Glomerular endothelial cell (primary cell): ENCODE results near the gene ARHGAP15. TPM values are rescaled to one million over a fixed set of nuclear protein-coding genes. Genes with fewer than 3 reads are reported as not detected.

Experiments
- DNase-seq: peaks from one replicate; pipeline ENCODE4 v3.0.0-alpha.2; 2011; ENCODE audit warnings: low read depth, low spot score; ENCODE audit errors: extremely low read depth
- total RNA-seq: library from RNA; depleted of rRNA; stranded (reverse); fragments of >200 nt; gene quantifications from 2 replicates; pipeline ENCODE4 v1.2.3, GENCODE V29; 2015

Gene ARHGAP15
- total RNA-seq, 1 donor from 2014 or later, result not detected

GRCh38 chr2:143674051-143674450 lies 544.8 kb downstream of the ARHGAP15 start:
- DNase-seq, result no peak

GRCh38 chr2:143675021-143675420 lies 545.8 kb downstream of the ARHGAP15 start:
- DNase-seq, result no peak

- no peak for DNase-seq
Observed at GRCh38 chr2:143679617-143680016, 550.4 kb downstream of the ARHGAP15 start.

GRCh38 chr2:143680885-143681405 lies 551.7 kb downstream of the ARHGAP15 start:
- no peak for DNase-seq

DNA sequence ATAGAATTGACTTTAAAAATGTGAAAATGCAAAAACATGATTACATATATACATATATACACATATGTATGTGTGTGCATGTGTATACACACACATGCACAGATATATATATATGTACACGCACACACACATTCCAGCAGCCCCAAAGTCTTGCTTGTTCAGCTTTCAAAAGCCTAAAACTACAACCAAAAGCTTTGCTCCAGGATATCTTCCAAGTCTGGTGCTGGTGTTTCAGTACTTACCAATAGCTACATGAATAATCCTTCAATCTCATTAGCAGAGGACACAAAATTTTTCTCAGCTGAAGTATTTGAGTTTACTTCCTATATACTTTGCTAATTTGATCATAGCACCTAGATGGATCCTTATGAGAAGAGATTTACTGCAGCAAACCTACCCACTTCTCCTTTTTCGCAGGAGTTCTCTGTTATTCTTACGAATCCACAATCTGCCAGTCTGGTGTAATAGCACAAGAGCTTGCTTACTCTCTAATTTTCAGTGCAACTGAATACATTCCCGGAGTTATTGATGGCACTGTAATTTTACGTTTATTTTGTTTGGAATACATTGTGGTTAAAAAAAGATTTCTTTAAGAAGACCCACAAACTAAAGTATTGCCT lies 553.3 kb downstream of the ARHGAP15 start:
- DNase-seq, result no peak

GRCh38 chr2:143683977-143684376 lies 554.8 kb downstream of the ARHGAP15 start:
- DNase-seq, result no peak

DNA sequence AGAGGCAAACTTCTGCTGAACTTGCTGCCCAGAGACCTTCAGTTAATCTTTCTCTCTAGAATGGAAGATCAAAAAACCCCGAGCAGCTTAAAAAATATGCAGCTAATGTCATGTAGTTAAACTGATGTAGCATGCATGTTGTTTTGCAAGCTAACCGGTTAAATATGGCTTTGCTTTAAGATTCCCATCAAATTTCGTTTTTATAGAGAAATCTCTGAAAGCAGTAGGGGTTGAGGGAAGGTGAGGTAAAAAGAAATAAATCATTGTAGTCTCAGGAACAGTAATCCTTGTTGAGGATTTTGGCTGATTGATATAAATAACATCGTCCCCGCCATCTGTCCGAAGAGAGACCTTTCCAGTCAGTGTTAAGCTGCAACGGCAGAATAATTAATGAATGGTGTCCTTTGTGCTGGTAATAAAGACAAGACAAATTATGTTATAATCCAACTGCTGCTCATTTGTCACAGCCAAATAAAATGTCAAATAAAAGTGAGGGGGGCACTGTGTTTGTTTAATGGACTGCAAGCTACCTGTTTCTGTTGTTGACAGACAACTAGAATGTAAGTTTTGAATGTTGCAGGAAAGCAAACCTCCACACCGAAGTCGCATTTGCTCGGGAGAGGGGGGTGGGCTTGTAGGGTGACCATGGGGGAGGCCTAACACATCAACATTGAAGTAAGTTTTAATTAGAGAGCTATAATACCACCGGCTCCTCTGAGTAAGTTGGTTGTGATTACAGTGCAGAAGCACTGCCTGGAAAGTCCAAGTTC lies 555.5 kb downstream of the ARHGAP15 start:
- DNase-seq, result no peak

DNA sequence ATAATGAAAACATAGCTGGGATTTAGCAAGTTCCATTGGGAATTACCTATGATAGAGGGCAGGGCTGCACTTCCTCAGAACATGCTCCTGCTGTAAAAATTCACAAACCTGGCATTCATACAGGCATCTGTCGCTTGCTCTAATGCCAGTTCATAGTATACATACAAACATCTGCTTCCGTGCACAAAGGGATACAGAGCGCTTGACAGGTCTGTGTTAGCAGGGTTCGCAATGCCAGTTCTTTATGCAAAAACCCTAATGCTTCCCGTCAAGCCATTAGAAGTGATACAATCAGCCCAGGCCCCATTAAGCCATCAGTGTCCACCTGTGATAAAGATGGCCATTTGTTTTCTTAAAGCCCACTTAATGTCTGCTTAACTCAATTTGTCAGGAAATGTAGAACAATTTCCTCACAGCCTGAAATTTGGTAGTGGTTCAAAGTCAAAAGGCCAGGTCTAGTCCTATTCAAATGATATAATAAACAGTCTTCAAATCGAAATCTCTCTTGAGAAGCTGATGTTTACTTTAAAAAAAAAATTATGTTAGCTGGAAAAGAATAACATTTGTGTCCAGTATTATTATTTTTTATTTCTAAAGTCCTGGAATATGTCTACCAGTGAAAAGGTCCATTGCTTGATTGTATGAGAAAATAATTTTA lies 556.3 kb downstream of the ARHGAP15 start:
- DNase-seq, result no peak

GRCh38 chr2:143686585-143687164 lies 557.5 kb downstream of the ARHGAP15 start:
- DNase-seq, result peak; percentile 33

GRCh38 chr2:143688248-143688647 lies 559.0 kb downstream of the ARHGAP15 start:
- no peak for DNase-seq

GRCh38 chr2:143688815-143689214 lies 559.6 kb downstream of the ARHGAP15 start:
- DNase-seq, result no peak

DNA sequence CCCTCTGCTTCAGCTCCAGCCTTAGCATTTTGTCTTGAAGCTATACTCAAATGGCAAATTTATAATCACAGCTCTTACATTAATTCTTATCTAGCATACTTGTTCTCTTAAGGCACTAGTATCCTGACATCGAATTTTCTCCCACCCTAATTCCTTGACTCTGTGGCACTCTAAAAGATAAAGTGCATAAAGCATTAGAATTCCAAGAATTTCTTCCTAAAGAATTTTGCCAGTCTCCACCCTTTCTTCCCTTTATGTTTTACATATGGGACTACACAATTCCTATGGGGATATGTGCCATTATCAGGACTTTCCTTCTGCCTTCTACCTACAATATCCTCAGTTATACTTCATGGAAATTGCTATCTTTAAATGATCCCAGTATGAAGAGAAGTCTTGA lies 560.3 kb downstream of the ARHGAP15 start:
- no peak for DNase-seq

DNA sequence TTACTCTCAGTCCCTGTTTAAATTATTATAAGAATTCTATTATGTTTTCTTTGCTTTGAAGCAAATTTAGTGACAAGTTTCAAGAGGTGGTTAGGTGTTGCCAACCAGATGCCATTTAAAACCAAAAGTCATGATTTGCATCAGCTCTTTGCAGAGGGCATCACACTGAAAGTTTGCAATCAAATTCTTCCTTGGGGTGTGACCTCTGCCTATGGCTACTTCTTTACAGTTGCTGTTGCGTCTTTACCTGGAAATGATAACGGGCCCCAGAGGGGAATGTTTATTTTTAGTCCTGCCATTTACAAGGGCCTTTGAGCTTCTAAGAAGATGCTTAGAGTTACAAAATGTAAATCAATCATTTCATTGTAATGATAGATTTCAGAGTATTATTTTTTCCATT lies 561.0 kb downstream of the ARHGAP15 start:
- DNase-seq, result no peak

DNA sequence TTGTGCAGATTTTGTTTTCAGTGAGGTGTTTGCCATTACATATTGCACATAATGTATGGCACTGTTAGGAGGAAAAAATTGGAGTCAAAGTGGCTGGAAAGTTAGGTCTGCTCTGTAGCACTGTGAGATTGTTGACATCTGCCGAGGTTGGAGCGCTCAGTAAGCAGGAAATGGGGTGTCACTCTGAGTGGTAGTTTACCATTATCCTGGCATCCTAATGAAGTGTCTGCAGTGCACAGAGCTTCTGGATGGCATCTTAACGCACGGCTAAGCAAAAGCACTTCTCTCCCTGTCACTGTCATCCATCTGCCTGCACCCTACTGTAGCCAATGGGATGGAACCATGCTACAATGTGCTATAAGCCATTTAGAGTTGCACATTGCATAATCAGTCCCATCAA lies 561.9 kb downstream of the ARHGAP15 start:
- DNase-seq, result no peak

DNA sequence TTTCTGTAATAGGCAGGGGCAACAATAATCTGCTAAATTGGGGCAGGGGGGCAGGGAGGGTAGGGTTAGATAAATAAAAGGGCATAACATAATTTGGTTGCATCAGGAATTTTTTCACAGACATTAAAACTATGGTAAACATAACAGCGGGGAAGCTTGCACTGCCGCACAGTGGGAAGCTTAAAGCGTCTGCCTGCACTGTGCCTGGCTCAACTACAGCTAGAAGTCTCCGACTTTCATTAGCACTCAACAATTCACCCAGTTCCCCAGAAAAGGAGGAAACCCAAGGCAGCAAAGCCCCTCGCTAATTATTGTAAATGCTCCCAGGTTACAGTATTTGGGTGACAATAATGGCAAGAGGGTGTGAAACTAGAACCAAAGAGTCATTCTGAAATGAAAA lies 562.9 kb downstream of the ARHGAP15 start:
- no peak for DNase-seq

DNA sequence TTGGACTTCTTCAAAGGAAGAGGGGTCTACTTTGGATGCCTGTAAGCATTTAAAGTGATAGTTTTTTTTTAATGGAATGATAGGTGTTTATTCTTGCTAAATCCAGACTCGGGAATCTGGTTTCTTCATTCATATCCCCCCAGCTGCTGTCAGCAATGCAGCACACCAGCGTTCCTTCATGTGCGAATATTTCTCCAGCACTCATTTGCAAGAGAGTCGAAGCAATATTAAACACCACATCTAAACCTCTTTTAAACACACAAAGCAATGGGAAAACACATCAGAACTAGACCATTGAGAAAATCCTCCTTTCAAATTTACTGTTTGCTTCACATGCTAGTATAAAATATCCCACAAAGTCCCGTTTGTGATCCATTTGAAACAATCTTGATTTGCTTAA lies 563.7 kb downstream of the ARHGAP15 start:
- DNase-seq, result no peak

GRCh38 chr2:143694335-143694734 lies 565.1 kb downstream of the ARHGAP15 start:
- DNase-seq, result no peak

DNA sequence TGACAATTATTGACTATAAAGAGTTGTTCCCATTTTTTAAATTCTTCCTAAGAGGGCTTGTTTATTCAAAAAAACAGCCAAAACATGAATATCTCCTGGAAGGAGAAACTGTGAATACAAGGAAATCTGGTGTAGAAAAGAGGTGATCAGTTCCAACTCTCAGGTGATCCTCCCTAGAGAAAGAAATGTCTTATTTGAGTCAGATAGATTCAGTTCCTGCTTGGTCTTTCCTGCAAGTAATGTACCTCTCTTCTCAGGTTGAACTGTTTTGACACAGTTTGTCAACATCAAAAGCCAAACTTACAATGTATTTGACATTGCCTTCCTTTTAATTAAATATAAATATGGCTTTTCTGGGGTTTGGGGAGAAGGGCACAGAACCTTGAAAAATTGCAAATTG lies 567.4 kb downstream of the ARHGAP15 start:
- DNase-seq, result no peak

GRCh38 chr2:143697744-143698143 lies 568.5 kb downstream of the ARHGAP15 start:
- no peak for DNase-seq

- DNase-seq, result no peak
Observed at GRCh38 chr2:143698352-143698751, 569.1 kb downstream of the ARHGAP15 start.

DNA sequence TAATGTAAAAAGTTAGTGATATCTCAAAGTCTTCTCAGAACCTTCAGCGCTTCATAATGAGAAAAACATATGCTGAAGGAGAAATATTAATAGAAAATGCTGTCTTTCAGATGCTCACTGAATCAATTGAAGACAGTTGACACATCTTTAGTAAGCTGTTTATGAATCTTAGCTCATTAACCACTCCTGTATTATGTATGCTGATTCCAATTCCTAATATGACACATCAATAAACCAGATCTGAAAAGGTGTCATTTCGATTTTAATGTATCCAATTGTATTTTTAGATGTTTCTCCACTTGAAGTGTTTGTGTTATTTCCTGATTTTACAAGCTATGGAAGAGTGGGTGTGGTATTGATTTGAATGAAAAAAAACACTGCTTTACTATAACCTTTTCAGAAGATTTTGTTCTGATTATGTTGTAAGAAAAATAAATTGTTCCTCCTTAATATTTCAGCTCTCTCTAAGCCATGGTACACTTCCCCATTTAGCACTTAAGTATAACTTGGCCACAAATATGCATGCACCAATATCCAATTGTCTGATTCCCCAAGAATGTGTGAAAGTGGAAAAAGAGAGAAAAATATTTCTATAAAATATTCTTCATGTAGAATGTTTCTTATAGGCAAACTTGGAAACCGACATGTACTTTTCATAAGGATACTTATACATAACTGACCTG lies 569.8 kb downstream of the ARHGAP15 start:
- no peak for DNase-seq
